RWPE1 (cell line): ENCODE measurements around the gene STPG1.

Experiments used
- CTCF ChIA-PET: fragments of 350-600 bp; sonication (Branson Sonifier 250); formaldehyde crosslinking; extraction: SDS; loops from one replicate; lab custom pipeline; 2021; lab: Yijun Ruan, JAX
- POLR2A ChIA-PET: fragments of 400-600 bp; formaldehyde crosslinking; extraction: SDS; loops from one replicate; lab custom pipeline; 2020; ENCODE audit warnings: antibody characterized with exemption; ENCODE audit not compliant: low non-redundant PET; lab: Yijun Ruan, JAX
- DNase-seq: peaks from one replicate; pipeline ENCODE4 v3.0.0; 2012; ENCODE audit warnings: low spot score
- H3K27ac ChIP-seq: fragments of 450-650 bp; 2 replicates; pipeline ENCODE4 v1.5.1; 2017
- TF ChIP-seq, protein P1 (sequence below): fragments of 450-650 bp; conservative IDR thresholded peaks from 2 replicates; pipeline ENCODE4 v1.5.1; 2017; ENCODE audit warnings: low read depth, mild to moderate bottlenecking

STPG1 gene

GRCh38 chr1:24364975-24365678 is 48.5 kb downstream of the STPG1 start:
- H3K27ac ChIP-seq, result peak overlapping the region; percentile 91
- TF ChIP-seq, protein P1, sequence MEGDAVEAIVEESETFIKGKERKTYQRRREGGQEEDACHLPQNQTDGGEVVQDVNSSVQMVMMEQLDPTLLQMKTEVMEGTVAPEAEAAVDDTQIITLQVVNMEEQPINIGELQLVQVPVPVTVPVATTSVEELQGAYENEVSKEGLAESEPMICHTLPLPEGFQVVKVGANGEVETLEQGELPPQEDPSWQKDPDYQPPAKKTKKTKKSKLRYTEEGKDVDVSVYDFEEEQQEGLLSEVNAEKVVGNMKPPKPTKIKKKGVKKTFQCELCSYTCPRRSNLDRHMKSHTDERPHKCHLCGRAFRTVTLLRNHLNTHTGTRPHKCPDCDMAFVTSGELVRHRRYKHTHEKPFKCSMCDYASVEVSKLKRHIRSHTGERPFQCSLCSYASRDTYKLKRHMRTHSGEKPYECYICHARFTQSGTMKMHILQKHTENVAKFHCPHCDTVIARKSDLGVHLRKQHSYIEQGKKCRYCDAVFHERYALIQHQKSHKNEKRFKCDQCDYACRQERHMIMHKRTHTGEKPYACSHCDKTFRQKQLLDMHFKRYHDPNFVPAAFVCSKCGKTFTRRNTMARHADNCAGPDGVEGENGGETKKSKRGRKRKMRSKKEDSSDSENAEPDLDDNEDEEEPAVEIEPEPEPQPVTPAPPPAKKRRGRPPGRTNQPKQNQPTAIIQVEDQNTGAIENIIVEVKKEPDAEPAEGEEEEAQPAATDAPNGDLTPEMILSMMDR, result no peak
- ChIA-PET POLR2A (interaction anchor here (0.6 to 0.7 kb wide), 2 partner anchors 9 to 163 kb away, joined by 3 read pairs; no protein-coding TSS in a partner anchor), CTCF (interaction anchor here (0.7 to 1.3 kb wide), 2 partner anchors 26 to 99 kb away, joined by 3 to 7 read pairs; no protein-coding TSS in a partner anchor)
- DNase-seq, result peak; percentile 95

DNA sequence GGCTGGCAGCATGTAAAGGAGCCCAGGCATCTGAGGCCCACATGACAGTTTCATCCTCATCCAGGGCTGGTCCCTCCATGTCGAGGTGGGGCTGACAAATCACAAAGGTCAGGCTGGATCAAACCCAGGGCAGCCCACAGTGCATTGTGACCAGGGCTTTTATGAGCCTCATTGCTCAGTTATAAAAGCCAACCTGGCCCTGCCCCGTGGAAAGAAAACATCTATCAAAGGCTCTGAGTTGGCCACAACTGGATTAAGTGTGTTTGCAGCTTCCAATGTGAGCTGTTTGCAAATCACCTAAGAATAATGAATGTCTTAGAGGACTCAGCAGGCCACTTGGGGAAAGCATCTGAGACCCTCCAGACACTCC is 49.0 kb downstream of the STPG1 start:
- no peak for DNase-seq
- POLR2A ChIA-PET, result interaction anchor here (0.6 kb wide), 1 partner anchor 8 kb away, joined by 3 read pairs; no protein-coding TSS in a partner anchor

GRCh38 chr1:24363994-24364393 is 49.6 kb downstream of the STPG1 start:
- ChIA-PET CTCF (no interaction called here), POLR2A (interaction anchor here (0.6 kb wide), 1 partner anchor 8 kb away, joined by 3 read pairs; no protein-coding TSS in a partner anchor)
- TF ChIP-seq, protein P1, result no peak
- DNase-seq, result no peak
- peak overlapping the region; percentile 91 for H3K27ac ChIP-seq

More for the DNA sequence above, 49.0 kb downstream of the STPG1 start:
- peak overlapping the region; percentile 91 for H3K27ac ChIP-seq
- TF ChIP-seq, protein P1, result no peak
- CTCF ChIA-PET, result interaction anchor here (0.7 to 1.3 kb wide), 2 partner anchors 26 to 98 kb away, joined by 3 to 7 read pairs; no protein-coding TSS in a partner anchor

- H3K27ac ChIP-seq, result peak overlapping the region; percentile 91
- CTCF ChIA-PET, result interaction anchor here (0.7 to 1.1 kb wide), 2 partner anchors 28 to 213 kb away, joined by 4 to 7 read pairs; no protein-coding TSS in a partner anchor
- POLR2A ChIA-PET, result no interaction called here
- DNase-seq, result peak; percentile 81
- TF ChIP-seq, protein P1, result no peak
These were observed 50.5 kb downstream of the STPG1 start for GRCh38 chr1:24362982-24363614.

DNA sequence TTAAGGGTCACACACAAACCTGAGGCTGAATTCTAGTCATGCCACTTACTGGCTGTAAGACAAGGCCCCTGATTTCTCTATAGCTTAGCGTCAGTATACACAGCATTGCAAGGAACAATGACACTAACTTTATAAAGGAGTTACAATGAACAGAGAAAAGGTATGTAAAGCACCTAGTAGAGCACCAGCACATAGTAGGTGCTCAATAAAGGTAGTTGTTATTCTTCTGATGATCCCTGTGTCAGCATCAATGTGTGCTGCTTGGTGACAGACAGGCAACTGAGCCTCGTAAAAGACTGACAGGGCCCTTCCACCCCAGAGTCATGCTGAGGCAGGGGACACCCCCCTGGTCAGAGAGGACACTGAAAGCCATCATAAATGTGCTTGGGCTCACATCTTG is 51.2 kb downstream of the STPG1 start:
- ChIA-PET POLR2A (no interaction called here), CTCF (interaction anchor here (0.7 to 1.1 kb wide), 2 partner anchors 29 to 212 kb away, joined by 4 to 7 read pairs; no protein-coding TSS in a partner anchor)
- no peak for DNase-seq
- H3K27ac ChIP-seq, result peak overlapping the region; percentile 91
- TF ChIP-seq, protein P1, result no peak

- ChIA-PET POLR2A (no interaction called here), CTCF (interaction anchor here (1.1 kb wide), 1 partner anchor 29 kb away, joined by 7 read pairs; no protein-coding TSS in a partner anchor)
- H3K27ac ChIP-seq, result peak overlapping the region; percentile 91
- no peak for DNase-seq
- TF ChIP-seq, protein P1, result no peak
These were observed 51.8 kb downstream of the STPG1 start for GRCh38 chr1:24361811-24362210.
